Trophoblast cell (in vitro differentiated cells and primary cell): ENCODE results near the gene WDR77.

ENCODE experiments used
- DNase-seq, 2 donors: peaks; one replicate each; pipeline ENCODE4 v3.0.0-alpha.2; 2016
- H2AFZ ChIP-seq: 2 replicates; pipeline ENCODE4 v1.6.1; 2013; ENCODE audit warnings: low read length, moderate library complexity, mild to moderate bottlenecking; ENCODE audit not compliant: insufficient read depth, poor library complexity
- H2AK5ac ChIP-seq: 2 replicates; pipeline ENCODE4 v1.6.1; 2013; ENCODE audit warnings: mild to moderate bottlenecking, low read length
- H2BK120ac ChIP-seq: 2 replicates; pipeline ENCODE4 v1.6.1; 2013; ENCODE audit warnings: low read length, mild to moderate bottlenecking, moderate library complexity; ENCODE audit not compliant: insufficient read depth, poor library complexity
- H2BK12ac ChIP-seq: 2 replicates; pipeline ENCODE4 v1.6.1; 2013; ENCODE audit warnings: mild to moderate bottlenecking, low read length, moderate library complexity
- H2BK5ac ChIP-seq: 2 replicates; pipeline ENCODE4 v1.6.1; 2013; ENCODE audit warnings: low read length, low read depth, moderate library complexity, mild to moderate bottlenecking; ENCODE audit not compliant: poor library complexity
- H3K14ac ChIP-seq: 2 replicates; pipeline ENCODE4 v1.6.1; 2013; ENCODE audit warnings: mild to moderate bottlenecking, low read length
- H3K18ac ChIP-seq: 2 replicates; pipeline ENCODE4 v1.6.1; 2013; ENCODE audit warnings: mild to moderate bottlenecking, low read length
- H3K23ac ChIP-seq: 2 replicates; pipeline ENCODE4 v1.6.1; 2013; ENCODE audit warnings: low read length
- H3K27ac ChIP-seq: 2 replicates; pipeline ENCODE4 v1.5.1; 2013; ENCODE audit warnings: low read depth, mild to moderate bottlenecking, inconsistent platforms, low read length, moderate library complexity
- H3K27me3 ChIP-seq: 2 replicates; pipeline ENCODE4 v1.6.1; 2013; ENCODE audit warnings: inconsistent platforms, mild to moderate bottlenecking, low read length, moderate library complexity; ENCODE audit not compliant: insufficient read depth
- H3K36me3 ChIP-seq, 2 experiments: 1 replicate in 1 of 2; 2 replicates in 1 of 2; pipeline ENCODE4 v1.6.1; 2013; ENCODE audit warnings: low read length in 2 of 2, mild to moderate bottlenecking in 2 of 2, moderate library complexity in 1 of 2; ENCODE audit not compliant: insufficient read depth in 2 of 2, control insufficient read depth in 1 of 2
- H3K4ac ChIP-seq: 2 replicates; pipeline ENCODE4 v1.6.1; 2013; ENCODE audit warnings: low read depth, mild to moderate bottlenecking, low read length, moderate library complexity
- H3K4me1 ChIP-seq, 2 experiments: 1 replicate in 1 of 2; 2 replicates in 1 of 2; pipeline ENCODE4 v1.6.1; 2013; ENCODE audit warnings: low read length in 2 of 2, mild to moderate bottlenecking in 2 of 2, moderate library complexity in 1 of 2; ENCODE audit not compliant: insufficient read depth in 2 of 2, control insufficient read depth in 1 of 2
- H3K4me2 ChIP-seq: 2 replicates; pipeline ENCODE4 v1.6.1; 2013; ENCODE audit warnings: inconsistent platforms, mild to moderate bottlenecking, low read length, moderate library complexity
- H3K4me3 ChIP-seq: 2 replicates; pipeline ENCODE4 v1.5.1; 2013; ENCODE audit warnings: mild to moderate bottlenecking, low read depth, low read length, inconsistent platforms
- H3K79me1 ChIP-seq: one replicate; pipeline ENCODE4 v1.6.1; 2013; ENCODE audit warnings: low read length
- H3K79me2 ChIP-seq: 2 replicates; pipeline ENCODE4 v1.6.1; 2013; ENCODE audit warnings: low read length, mild to moderate bottlenecking; ENCODE audit not compliant: control insufficient read depth, insufficient read depth, poor library complexity
- H3K9ac ChIP-seq: 2 replicates; pipeline ENCODE4 v1.6.1; 2013; ENCODE audit warnings: mild to moderate bottlenecking, low read length
- H3K9me3 ChIP-seq: 2 replicates; pipeline ENCODE4 v1.6.1; 2013; ENCODE audit warnings: low read depth, mild to moderate bottlenecking, control low read depth, inconsistent platforms, low read length; ENCODE audit not compliant: insufficient read depth
- H4K12ac ChIP-seq: 2 replicates; pipeline ENCODE4 v1.6.1; 2013; ENCODE audit warnings: low read depth, mild to moderate bottlenecking, low read length, moderate library complexity
- H4K8ac ChIP-seq: 2 replicates; pipeline ENCODE4 v1.6.1; 2013; ENCODE audit warnings: low read depth, mild to moderate bottlenecking, low read length, moderate library complexity
- H4K91ac ChIP-seq: one replicate; pipeline ENCODE4 v1.6.1; 2013; ENCODE audit warnings: low read depth, mild to moderate bottlenecking, low read length, moderate library complexity
- WGBS: extraction: QIAGEN DNeasy Blood & Tissue Kit; methylation state at CpG from one replicate; pipeline ENCODE4 v1.1.7; 2013; ENCODE audit warnings: missing lambda C conversion rate; ENCODE audit not compliant: insufficient read length, insufficient coverage; ENCODE audit errors: extremely low coverage; 5-methylcytosine and 5-hydroxymethylcytosine counted together

The WDR77 gene

GRCh38 chr1:111467865-111468716 lies 19.0 kb upstream of the WDR77 start:
- Histone ChIP-seq H3K4me3 (no peak overlapping the region), H3K36me3 (peaks cover 0 to 5% of the 10 kb centered on the region in 2 experiments), H2AFZ (no peak overlapping the region), H4K12ac (no peak overlapping the region), H2BK120ac (no peak overlapping the region), H3K23ac (no peak overlapping the region), H3K4me1 (no peaks in the 10 kb centered on the region), H3K79me1 (no peaks in the 10 kb centered on the region), H3K9me3 (no peaks in the 10 kb centered on the region), H3K18ac (no peak overlapping the region), H3K9ac (no peak overlapping the region), H3K27me3 (no peaks in the 10 kb centered on the region), H4K91ac (no peak overlapping the region), H3K14ac (no peak overlapping the region), H3K4ac (no peak overlapping the region), H2BK12ac (no peak overlapping the region), H2AK5ac (no peak overlapping the region), H3K27ac (no peak overlapping the region), H2BK5ac (no peak overlapping the region), H3K4me2 (no peak overlapping the region), H3K79me2 (no peaks in the 10 kb centered on the region), H4K8ac (no peak overlapping the region)
- DNase-seq = no peak
- no CpG with 5 or more reads among the region's 2 CpGs for WGBS

- no peaks in the 10 kb centered on the region for H3K79me1 ChIP-seq
- H3K18ac ChIP-seq = no peak overlapping the region
- no peak overlapping the region for H2BK120ac ChIP-seq
- H2BK12ac ChIP-seq = no peak overlapping the region
- no peak overlapping the region for H4K12ac ChIP-seq
- H2AFZ ChIP-seq = no peak overlapping the region
- no peak overlapping the region for H3K14ac ChIP-seq
- H3K79me2 ChIP-seq = no peaks in the 10 kb centered on the region
- H3K23ac ChIP-seq = no peak overlapping the region
- H2AK5ac ChIP-seq = no peak overlapping the region
- no peaks in the 10 kb centered on the region for H3K27me3 ChIP-seq
- peaks cover 4 to 7% of the 10 kb centered on the region in 2 experiments for H3K36me3 ChIP-seq
- no peaks in the 10 kb centered on the region for H3K4me1 ChIP-seq
- no peaks in the 10 kb centered on the region for H3K9me3 ChIP-seq
- H4K91ac ChIP-seq = no peak overlapping the region
- no peak overlapping the region for H3K27ac ChIP-seq
- no peak overlapping the region for H4K8ac ChIP-seq
- H3K4me2 ChIP-seq = no peak overlapping the region
- H3K9ac ChIP-seq = no peak overlapping the region
- H2BK5ac ChIP-seq = no peak overlapping the region
- H3K4ac ChIP-seq = no peak overlapping the region
- no CpG with 5 or more reads among the region's 1 CpG for WGBS
- H3K4me3 ChIP-seq = no peak overlapping the region
- no peak for DNase-seq
These were observed 17.4 kb upstream of the WDR77 start for GRCh38 chr1:111466480-111466879.

- H2AK5ac ChIP-seq = no peak overlapping the region
- no peak overlapping the region for H2AFZ ChIP-seq
- no peak overlapping the region for H3K4me3 ChIP-seq
- no peak overlapping the region for H4K12ac ChIP-seq
- H3K18ac ChIP-seq = no peak overlapping the region
- no peak for DNase-seq
- no peak overlapping the region for H3K27ac ChIP-seq
- no peak overlapping the region for H4K8ac ChIP-seq
- H3K9ac ChIP-seq = no peak overlapping the region
- no CpG with 5 or more reads among the region's 2 CpGs for WGBS
- H3K4me2 ChIP-seq = no peak overlapping the region
- H2BK12ac ChIP-seq = no peak overlapping the region
- H2BK120ac ChIP-seq = no peak overlapping the region
- H3K36me3 ChIP-seq = peaks cover 5 to 10% of the 10 kb centered on the region in 2 experiments
- H2BK5ac ChIP-seq = no peak overlapping the region
- H3K4me1 ChIP-seq = no peaks in the 10 kb centered on the region
- H3K4ac ChIP-seq = no peak overlapping the region
- no peak overlapping the region for H4K91ac ChIP-seq
- no peak overlapping the region for H3K14ac ChIP-seq
- no peaks in the 10 kb centered on the region for H3K9me3 ChIP-seq
- H3K79me1 ChIP-seq = no peaks in the 10 kb centered on the region
- H3K79me2 ChIP-seq = no peaks in the 10 kb centered on the region
- H3K23ac ChIP-seq = no peak overlapping the region
- H3K27me3 ChIP-seq = no peaks in the 10 kb centered on the region
These were observed 16.7 kb upstream of the WDR77 start for GRCh38 chr1:111465754-111466153.

- Histone ChIP-seq H3K4me2 (no peak overlapping the region), H4K91ac (no peak overlapping the region), H2BK12ac (no peak overlapping the region), H3K23ac (no peak overlapping the region), H3K4ac (no peak overlapping the region), H3K79me1 (no peaks in the 10 kb centered on the region), H3K9me3 (no peaks in the 10 kb centered on the region), H4K12ac (no peak overlapping the region), H3K18ac (no peak overlapping the region), H3K4me3 (no peak overlapping the region), H2BK5ac (no peak overlapping the region), H3K9ac (no peak overlapping the region), H3K14ac (no peak overlapping the region), H3K4me1 (no peaks in the 10 kb centered on the region), H2AFZ (no peak overlapping the region), H3K27me3 (no peaks in the 10 kb centered on the region), H3K27ac (no peak overlapping the region), H3K36me3 (peaks cover 9 to 19% of the 10 kb centered on the region in 2 experiments), H3K79me2 (no peaks in the 10 kb centered on the region), H2AK5ac (no peak overlapping the region), H4K8ac (no peak overlapping the region), H2BK120ac (no peak overlapping the region)
- DNase-seq = no peak
- WGBS = no CpG with 5 or more reads among the region's 4 CpGs
These were observed 14.1 kb upstream of the WDR77 start for GRCh38 chr1:111463029-111463683.
